ENCODE measurements around the gene GC.

DNA sequence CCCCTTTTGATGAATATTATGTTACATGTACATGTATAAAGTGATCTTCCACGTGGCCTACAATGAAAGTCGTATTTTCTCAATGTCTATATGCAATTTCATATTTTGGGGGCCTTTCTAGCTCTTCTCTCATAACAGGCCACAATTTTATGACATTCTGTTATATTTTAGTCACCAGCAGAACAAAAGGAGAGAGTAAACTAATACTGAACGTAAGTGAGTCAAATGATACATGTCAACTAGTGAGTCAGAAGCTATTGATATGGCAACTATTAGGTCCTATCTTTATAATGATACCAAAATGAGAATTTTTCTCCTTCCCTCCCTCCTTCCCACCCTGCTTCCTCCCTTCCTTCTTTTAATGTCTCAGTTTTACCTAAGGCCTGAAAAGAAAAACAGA lies 14.4 kb downstream of the GC start:
- TF ChIP-seq POLR2AphosphoS5 (IDR thresholded peaks at IDR 0.05; ENCODE audit: borderline replicate concordance, low read depth, low read length): no peak
- no peak for TF ChIP-seq EZH2 (IDR thresholded peaks at IDR 0.05)
- TF ChIP-seq FOXP2 (optimal IDR thresholded peaks at IDR 0.05; ENCODE audit: control extremely low read depth, extremely low read length, insufficient read depth): no peak

Measured in SK-N-MC (cell line).